SK-N-SH (cell line): ENCODE data around the gene SMCHD1. TPM values are rescaled to one million over a fixed set of nuclear protein-coding genes. Genes with fewer than 3 reads are reported as not detected.

Source experiments
- CTCF ChIA-PET: fragments of 300-600, 350-600 bp; formaldehyde crosslinking; extraction: SDS; loops from one replicate; lab custom pipeline; 2021; lab: Yijun Ruan, JAX
- POLR2A ChIA-PET: fragments of 350-600 bp; sonication (Branson Sonifier 250); formaldehyde crosslinking; extraction: SDS; loops from one replicate; lab custom pipeline; 2020; ENCODE audit warnings: antibody characterized with exemption, inconsistent platforms; lab: Yijun Ruan, JAX
- DNase-seq: peaks from one replicate; pipeline ENCODE4 v3.0.0; 2012
- H2AFZ ChIP-seq: fragments of 200-600 bp; sonication (generic); 2 replicates; pipeline ENCODE4 v1.8.1; 2016; ENCODE audit warnings: antibody characterized with exemption, mild to moderate bottlenecking, low read depth
- H3F3A ChIP-seq: fragments of 200-600 bp; sonication (generic); replicated peaks from 2 replicates; pipeline ENCODE3; 2016; ENCODE audit warnings: antibody characterized with exemption, mild to moderate bottlenecking; ENCODE audit not compliant: insufficient read depth
- H3K27ac ChIP-seq, 2 experiments: fragments of 200-500 bp in 1 of 2; fragments of 200-600 bp in 1 of 2; sonication (Bioruptor generic) in 1 of 2; sonication (generic), shearing (Covaris generic) in 1 of 2; 2 replicates each; pipeline versions ENCODE4 v1.5.1 to v1.6.1; 2014 to 2016; ENCODE audit warnings: low read depth in 2 of 2, inconsistent platforms in 1 of 2, low read length in 1 of 2, mild to moderate bottlenecking in 1 of 2, mixed read lengths in 1 of 2
- H3K27me3 ChIP-seq: fragments of 200-600 bp; sonication (generic), shearing (Covaris generic); 2 replicates; pipeline ENCODE4 v1.6.1; 2016; ENCODE audit warnings: mixed run types; ENCODE audit not compliant: insufficient read depth
- H3K36me3 ChIP-seq, 2 experiments: fragments of 200-500 bp in 1 of 2; fragments of 200-600 bp in 1 of 2; sonication (Bioruptor generic) in 1 of 2; sonication (generic) in 1 of 2; replicated peaks in 1 of 2; 2 replicates each; pipeline versions ENCODE3 to v1.5.1; 2014 to 2016; ENCODE audit warnings: low read length in 1 of 2, mild to moderate bottlenecking in 1 of 2; ENCODE audit not compliant: insufficient read depth in 2 of 2, control insufficient read depth in 1 of 2
- H3K4me1 ChIP-seq, 2 experiments: fragments of 200-500 bp in 1 of 2; fragments of 200-600 bp in 1 of 2; sonication (Bioruptor generic) in 1 of 2; sonication (generic), shearing (Covaris generic) in 1 of 2; 2 replicates each; pipeline versions ENCODE4 v1.5.1 to v1.6.1; 2014 to 2016; ENCODE audit warnings: low read depth in 1 of 2, low read length in 1 of 2, mixed run types in 1 of 2; ENCODE audit not compliant: insufficient read depth in 2 of 2, control insufficient read depth in 1 of 2
- H3K4me2 ChIP-seq: fragments of 200-600 bp; sonication (generic), shearing (Covaris generic); 2 replicates; pipeline ENCODE4 v1.6.1; 2017; ENCODE audit warnings: mixed run types
- H3K4me3 ChIP-seq, 2 experiments: fragments of 200-500 bp in 1 of 2; fragments of 200-600 bp in 1 of 2; sonication (Bioruptor generic) in 1 of 2; sonication (generic), shearing (Covaris generic) in 1 of 2; 2 replicates each; pipeline versions ENCODE4 v1.5.1 to v1.8.1; 2014 to 2016; ENCODE audit warnings: low read depth in 2 of 2, inconsistent platforms in 1 of 2, low read length in 1 of 2, mild to moderate bottlenecking in 1 of 2, mixed read lengths in 1 of 2, moderate library complexity in 1 of 2
- H3K79me2 ChIP-seq: fragments of 200-600 bp; sonication (generic); 2 replicates; pipeline ENCODE4 v1.8.1; 2017; ENCODE audit warnings: mild to moderate bottlenecking; ENCODE audit not compliant: insufficient read depth
- H3K9ac ChIP-seq: fragments of 200-600 bp; sonication (generic); 2 replicates; pipeline ENCODE4 v1.6.1; 2017; ENCODE audit warnings: mixed run types
- H3K9me2 ChIP-seq: fragments of 200-600 bp; sonication (generic); 2 replicates; pipeline ENCODE4 v1.6.1; 2017; ENCODE audit warnings: mixed run types
- H3K9me3 ChIP-seq: fragments of 200-600 bp; sonication (generic); 2 replicates; pipeline ENCODE4 v1.6.1; 2017; ENCODE audit warnings: mixed run types, mild to moderate bottlenecking, moderate library complexity
- H4K20me1 ChIP-seq: fragments of 200-600 bp; sonication (generic); 2 replicates; pipeline ENCODE4 v1.6.1; 2017; ENCODE audit warnings: mild to moderate bottlenecking, mixed run types; ENCODE audit not compliant: insufficient read depth
- CHD2 ChIP-seq: fragments of 150-350 bp; IDR thresholded peaks from 2 replicates; pipeline ENCODE4 v1.6.1; 2018; ENCODE audit warnings: low read length; ENCODE audit not compliant: partially characterized antibody
- EP300 ChIP-seq, 2 experiments: IDR thresholded peaks; 2 replicates each; pipeline versions ENCODE4 v1.4.0 to v1.6.1; 2012; ENCODE audit warnings: borderline replicate concordance in 1 of 2, low read depth in 1 of 2, low read length in 1 of 2
- EZH2phosphoT487 ChIP-seq: fragments of 200-600 bp; sonication (generic); IDR thresholded peaks from 2 replicates; pipeline ENCODE4 v1.6.1; 2017; ENCODE audit warnings: low read depth, mixed run types, mild to moderate bottlenecking, antibody characterized with exemption, moderate library complexity, borderline replicate concordance
- FOXJ3 ChIP-seq: sonication (generic); formaldehyde crosslinking; IDR thresholded peaks from 2 replicates; pipeline ENCODE4 v1.5.1; 2020; ENCODE audit warnings: mild to moderate bottlenecking, missing genetic modification reagents
- IRF3 ChIP-seq: fragments of 150-350 bp; IDR thresholded peaks from 2 replicates; pipeline ENCODE4 v1.6.1; 2016; ENCODE audit warnings: mild to moderate bottlenecking, low read depth, low read length
- JUND ChIP-seq: IDR thresholded peaks from 2 replicates; pipeline ENCODE4 v1.4.0; 2012
- MAX ChIP-seq: IDR thresholded peaks from 2 replicates; pipeline ENCODE4 v1.4.0; 2012; ENCODE audit warnings: low read depth
- MEF2A ChIP-seq: IDR thresholded peaks from 2 replicates; pipeline ENCODE4 v1.4.0; 2012; ENCODE audit warnings: low read depth, borderline replicate concordance
- NFIC ChIP-seq: IDR thresholded peaks from 2 replicates; pipeline ENCODE4 v1.4.0; 2012; ENCODE audit warnings: borderline replicate concordance
- RCOR1 ChIP-seq: fragments of 150-350 bp; IDR thresholded peaks from 2 replicates; pipeline ENCODE4 v1.6.1; 2017; ENCODE audit warnings: antibody characterized with exemption, low read length
- ZBTB33 ChIP-seq: IDR thresholded peaks from 2 replicates; pipeline ENCODE4 v1.4.0; 2012; ENCODE audit warnings: low read depth, borderline replicate concordance
- WGBS: methylation state at CpG from one replicate; pipeline ENCODE4 v1.1.6; 2017; ENCODE audit warnings: low lambda C conversion rate; 5-methylcytosine and 5-hydroxymethylcytosine counted together
- polyA plus RNA-seq, 3 experiments: library from polyadenylated mRNA; depleted of rRNA; stranded (reverse); fragments of >200 nt; gene quantifications; 2 replicates each; pipeline ENCODE4 v1.2.3, GENCODE V29; 2012

Gene SMCHD1
- polyA plus RNA-seq, 1 of the 3 experiments (the other 2 are of a cell fraction): 8.9 TPM

DNA sequence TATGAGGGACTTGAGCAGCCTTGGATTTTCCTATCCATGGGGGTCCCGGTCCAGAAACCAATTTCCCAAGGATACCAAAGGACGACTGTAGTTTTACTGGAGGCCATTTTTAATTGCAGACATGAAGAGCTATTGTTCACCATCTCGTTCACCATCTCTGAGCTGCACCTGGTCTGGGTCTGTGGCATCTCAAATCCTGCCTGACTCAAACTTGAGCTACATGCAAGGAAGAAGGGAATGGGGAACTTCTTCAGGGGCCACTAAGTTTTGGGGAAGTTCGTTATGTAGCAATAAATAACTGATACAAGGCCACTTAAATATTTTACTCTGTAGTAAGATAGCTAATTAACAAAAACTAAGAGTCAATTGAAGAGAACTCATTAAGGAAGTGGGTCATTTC, 2.1 kb upstream of the SMCHD1 start:
- H3K27ac ChIP-seq: no peak overlapping the region
- H3K36me3 ChIP-seq: no peaks in the 10 kb centered on the region
- H3K9ac ChIP-seq: no peak overlapping the region
- H3K4me1 ChIP-seq: peaks cover 0 to 6% of the 10 kb centered on the region in 2 experiments; a peak in 3 of 4 replicates
- TF ChIP-seq MAX (no peak), RCOR1 (no peak), EZH2phosphoT487 (no peak), FOXJ3 (CRISPR knock-in tag) (no peak), CHD2 (no peak)
- H3K9me3 ChIP-seq: no peaks in the 10 kb centered on the region
- H3F3A ChIP-seq: no peaks in the 10 kb centered on the region
- H3K4me2 ChIP-seq: no peak overlapping the region
- POLR2A ChIA-PET: no interaction called here
- no peak overlapping the region for H2AFZ ChIP-seq
- no peak overlapping the region for H3K4me3 ChIP-seq
- CTCF ChIA-PET: interaction anchor here (0.8 kb wide), 1 partner anchor 84 kb away, joined by 3 read pairs; no protein-coding TSS in a partner anchor
- H3K79me2 ChIP-seq: peaks cover 28% of the 10 kb centered on the region
- no peak for DNase-seq
- no peaks in the 10 kb centered on the region for H3K9me2 ChIP-seq
- WGBS: 90% methylated on average over 4 of the region's 4 CpGs
- H3K27me3 ChIP-seq: no peaks in the 10 kb centered on the region
- H4K20me1 ChIP-seq: peaks cover 19% of the 10 kb centered on the region

GRCh38 chr18:2654169-2654927, 1.2 kb upstream of the SMCHD1 start:
- 72% methylated on average over 13 of the region's 13 CpGs for WGBS
- H3K4me2 ChIP-seq: peak overlapping the region; percentile 82
- no peaks in the 10 kb centered on the region for H3K36me3 ChIP-seq
- H3K27me3 ChIP-seq: no peaks in the 10 kb centered on the region
- H3K9me2 ChIP-seq: no peaks in the 10 kb centered on the region
- H3F3A ChIP-seq: no peaks in the 10 kb centered on the region
- H3K79me2 ChIP-seq: peaks cover 36% of the 10 kb centered on the region
- peak overlapping the region; percentile 92 for H3K9ac ChIP-seq
- peak overlapping the region; percentile 79 to 95 for H3K4me3 ChIP-seq
- CTCF ChIA-PET: interaction anchor here (1.0 kb wide), 1 partner anchor 112 kb away, joined by 3 read pairs; no protein-coding TSS in a partner anchor
- TF ChIP-seq NFIC: no peak
- no peak for TF ChIP-seq ZBTB33
- TF ChIP-seq MAX: no peak
- no peak for TF ChIP-seq IRF3
- TF ChIP-seq EP300 (IDR thresholded peaks at IDR 0.05; ENCODE audit: borderline replicate concordance in 1 of 2, low read depth in 1 of 2, low read length in 1 of 2): no peak
- no peak for TF ChIP-seq JUND
- no peak for TF ChIP-seq MEF2A
- TF ChIP-seq EZH2phosphoT487: no peak
- no peaks in the 10 kb centered on the region for H3K9me3 ChIP-seq
- peaks cover 0 to 6% of the 10 kb centered on the region in 2 experiments; a peak in 3 of 4 replicates for H3K4me1 ChIP-seq
- POLR2A ChIA-PET: interaction anchor here (0.6 kb wide), 1 partner anchor 107 kb away, joined by 3 read pairs; no protein-coding TSS in a partner anchor
- peak overlapping the region; percentile 93 for H2AFZ ChIP-seq
- H3K27ac ChIP-seq: peak overlapping the region in 1 of 2 experiments; percentile 93; a peak in 2 of 4 replicates
- no peak for DNase-seq
- H4K20me1 ChIP-seq: peaks cover 27% of the 10 kb centered on the region
